GM13977 (cell line): ENCODE results near the gene ZP2.

Experiments used
- DNase-seq: peaks from one replicate; pipeline ENCODE4 v3.0.0; 2012; ENCODE audit warnings: low spot score
- in situ Hi-C: fragments of 300-500 bp; cut with MboI; formaldehyde crosslinking; loops from one replicate; pipeline ENCODE4 v1.12.0; 2022; ENCODE audit warnings: low sequenced_read_pairs, low pct_unique_long_range_greater_than_20kb, mixed read lengths, inconsistent platforms; ENCODE audit not compliant: unreplicated experiment
- TF ChIP-seq, protein P1 (sequence below): IDR thresholded peaks from 2 replicates; pipeline ENCODE4 v1.5.1; 2012; ENCODE audit warnings: mild to moderate bottlenecking, control low read depth; ENCODE audit not compliant: insufficient read depth; ENCODE audit errors: extremely low read depth, missing control alignments

The ZP2 gene

DNA sequence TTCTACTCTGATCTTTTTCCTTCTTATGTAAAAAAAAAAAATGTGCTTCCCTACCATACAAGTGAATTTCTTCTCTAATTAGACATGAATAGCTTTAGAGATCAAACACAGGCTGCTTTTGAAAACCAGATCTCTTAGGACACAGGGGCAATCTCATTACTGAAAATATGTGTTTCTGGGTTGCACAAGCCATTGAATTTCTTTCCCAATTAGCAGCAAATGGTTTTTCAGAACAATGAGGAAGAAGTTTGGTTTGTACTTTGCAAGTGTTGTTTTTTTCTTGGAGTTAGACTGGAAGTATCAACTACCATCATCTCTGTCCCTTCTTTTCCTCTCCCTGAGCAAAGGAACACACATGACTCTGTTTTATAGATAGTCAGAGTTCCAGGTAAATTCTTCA, 16.5 kb upstream of the ZP2 start:
- TF ChIP-seq, protein P1, sequence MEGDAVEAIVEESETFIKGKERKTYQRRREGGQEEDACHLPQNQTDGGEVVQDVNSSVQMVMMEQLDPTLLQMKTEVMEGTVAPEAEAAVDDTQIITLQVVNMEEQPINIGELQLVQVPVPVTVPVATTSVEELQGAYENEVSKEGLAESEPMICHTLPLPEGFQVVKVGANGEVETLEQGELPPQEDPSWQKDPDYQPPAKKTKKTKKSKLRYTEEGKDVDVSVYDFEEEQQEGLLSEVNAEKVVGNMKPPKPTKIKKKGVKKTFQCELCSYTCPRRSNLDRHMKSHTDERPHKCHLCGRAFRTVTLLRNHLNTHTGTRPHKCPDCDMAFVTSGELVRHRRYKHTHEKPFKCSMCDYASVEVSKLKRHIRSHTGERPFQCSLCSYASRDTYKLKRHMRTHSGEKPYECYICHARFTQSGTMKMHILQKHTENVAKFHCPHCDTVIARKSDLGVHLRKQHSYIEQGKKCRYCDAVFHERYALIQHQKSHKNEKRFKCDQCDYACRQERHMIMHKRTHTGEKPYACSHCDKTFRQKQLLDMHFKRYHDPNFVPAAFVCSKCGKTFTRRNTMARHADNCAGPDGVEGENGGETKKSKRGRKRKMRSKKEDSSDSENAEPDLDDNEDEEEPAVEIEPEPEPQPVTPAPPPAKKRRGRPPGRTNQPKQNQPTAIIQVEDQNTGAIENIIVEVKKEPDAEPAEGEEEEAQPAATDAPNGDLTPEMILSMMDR, result no peak
- no peak for DNase-seq
- in situ Hi-C loops, result no loop called here

DNA sequence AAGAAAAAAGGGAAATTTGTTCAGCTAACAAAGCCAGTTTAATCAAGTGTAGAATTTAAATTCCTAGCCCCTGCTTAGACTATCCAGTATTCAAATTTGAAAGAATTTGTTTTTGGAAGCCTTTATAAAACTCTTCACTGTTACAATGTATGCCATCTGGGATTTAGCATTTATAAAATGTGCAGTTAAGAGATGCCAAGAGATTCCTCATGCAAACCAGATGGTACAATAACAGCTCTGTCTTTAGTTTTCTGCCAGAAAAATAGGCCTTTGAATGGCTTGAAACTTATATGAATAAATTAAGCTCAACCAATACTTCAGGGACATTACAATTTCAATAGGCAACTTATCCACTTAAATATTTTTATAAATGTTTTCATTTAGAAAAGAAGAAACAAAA, 15.4 kb upstream of the ZP2 start:
- in situ Hi-C loops, result no loop called here
- TF ChIP-seq, protein P1, result no peak
- DNase-seq, result no peak

DNA sequence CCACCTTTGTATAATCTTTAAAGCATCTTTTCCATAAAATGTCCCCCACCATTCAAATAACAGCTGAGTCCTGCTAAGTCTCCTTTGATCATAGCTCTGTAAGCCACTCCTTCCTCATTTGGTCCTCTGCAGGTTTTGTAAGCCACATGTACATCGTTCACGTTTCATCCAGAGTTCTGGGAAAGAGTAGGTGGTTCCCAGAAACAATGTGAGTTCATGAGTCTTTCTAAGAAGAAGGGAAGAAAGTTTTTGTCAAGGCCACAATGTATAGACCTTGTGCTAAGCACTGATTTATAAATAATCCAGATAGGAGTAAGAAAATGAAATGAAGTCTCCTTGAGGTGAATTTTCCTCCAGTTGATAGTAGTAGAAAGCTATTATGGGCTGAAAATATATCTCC, 13.4 kb upstream of the ZP2 start:
- in situ Hi-C loops, result no loop called here
- TF ChIP-seq, protein P1, result no peak
- no peak for DNase-seq

DNA sequence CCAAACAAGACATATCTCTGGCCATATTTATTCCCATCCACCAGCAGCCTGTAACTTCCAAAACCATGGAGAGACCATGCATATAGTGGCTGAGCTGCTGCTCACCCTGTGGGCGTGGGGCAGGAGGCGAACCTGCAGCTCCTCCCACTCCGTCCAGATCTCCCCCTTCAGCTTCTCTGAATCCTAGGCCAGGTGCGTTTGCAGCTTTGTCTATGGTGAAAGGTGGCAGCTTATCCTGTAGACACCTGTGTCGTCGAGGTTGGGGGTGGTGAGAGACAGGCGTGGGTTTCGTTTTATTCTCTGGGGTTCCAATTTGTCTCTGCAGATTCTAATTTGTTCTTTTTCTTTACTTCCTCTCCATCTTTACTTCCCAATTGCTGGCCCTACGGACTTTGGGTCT, 12.4 kb upstream of the ZP2 start:
- TF ChIP-seq, protein P1, result no peak
- no peak for DNase-seq
- in situ Hi-C loops, result no loop called here

DNA sequence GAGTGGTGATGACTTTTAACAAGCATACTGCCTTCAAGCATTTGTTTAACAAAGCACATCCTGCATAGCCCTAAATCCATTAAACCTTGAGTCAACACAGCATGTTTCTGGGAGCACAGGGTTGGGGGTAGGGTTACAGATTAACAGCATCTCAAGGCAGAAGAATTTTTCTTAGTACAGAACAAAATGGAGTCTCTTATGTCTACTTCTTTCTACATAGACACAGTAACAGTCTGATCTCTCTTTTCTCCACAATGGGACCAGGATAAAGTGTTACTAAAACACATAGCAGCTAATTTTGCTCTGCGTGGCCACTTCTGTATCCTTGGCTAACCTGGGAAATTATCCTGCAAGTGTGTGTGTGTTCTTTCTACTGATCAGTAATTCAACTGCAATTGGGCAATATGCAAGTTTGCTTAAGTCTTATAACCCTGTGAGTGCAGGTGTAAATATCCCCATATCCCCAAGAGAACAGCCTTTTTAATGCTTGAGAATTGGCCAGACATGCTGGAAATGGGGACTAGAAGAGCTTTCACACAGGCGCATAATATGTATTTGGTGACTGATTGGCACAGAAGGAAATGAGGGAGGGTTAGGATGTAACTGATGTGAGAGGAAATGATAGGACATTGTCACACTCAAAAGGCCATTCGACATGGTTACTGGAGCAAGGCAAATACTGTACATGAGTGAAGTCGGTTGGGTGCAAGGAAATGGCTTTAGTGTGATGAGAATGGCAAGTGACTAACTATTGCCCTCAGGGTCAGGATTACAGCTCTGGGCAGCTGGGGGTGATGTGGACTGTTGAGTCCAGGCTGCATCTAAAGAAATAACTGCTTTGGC, 11.3 kb upstream of the ZP2 start:
- TF ChIP-seq, protein P1, result no peak
- in situ Hi-C loops, result no loop called here
- no peak for DNase-seq

DNA sequence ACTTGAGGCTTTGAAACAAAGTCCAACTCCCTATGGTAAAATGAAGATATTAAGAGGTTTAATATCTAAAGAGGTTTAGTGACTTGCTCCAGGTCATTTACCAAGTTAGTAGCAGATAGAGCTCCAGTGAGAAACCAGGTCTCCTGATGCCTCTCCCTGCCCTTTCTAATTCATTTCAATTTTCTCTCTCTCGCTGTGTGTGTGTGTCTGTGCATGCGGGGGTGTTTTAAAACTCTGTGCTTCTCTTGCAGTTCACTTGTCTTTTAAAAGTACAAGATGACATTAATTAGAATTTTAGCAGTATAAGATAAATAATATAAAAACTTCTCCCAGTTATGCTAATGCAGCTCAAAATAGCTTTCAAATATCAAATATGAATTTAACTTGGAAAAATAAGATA, 8.2 kb upstream of the ZP2 start:
- TF ChIP-seq, protein P1, result no peak
- no peak for DNase-seq
- in situ Hi-C loops, result no loop called here
